Caco-2 (cell line): ENCODE results near the gene NOXA1. TPM values are rescaled to one million over a fixed set of nuclear protein-coding genes. Genes with fewer than 3 reads are reported as not detected.

Experiments
- BruUV-seq: library from RNA; stranded (reverse); fragments of 400-500 nt; replicated peaks from 2 replicates; lab custom pipeline; 2021; lab: Mats Ljungman, UMichigan
- CTCF ChIA-PET: fragments of 300-600 bp; sonication (Branson Sonifier 250); formaldehyde crosslinking; loops from one replicate; lab custom pipeline; 2022; ENCODE audit warnings: antibody characterized with exemption; lab: Charles Lee
- POLR2A ChIA-PET: fragments of 300-600 bp; sonication (Branson Sonifier 250); formaldehyde crosslinking; loops from one replicate; lab custom pipeline; 2022; ENCODE audit warnings: antibody characterized with exemption; lab: Charles Lee
- DNase-seq, 2 experiments: peaks; one replicate each; pipeline versions ENCODE4 v3.0.0 to v3.0.0-alpha.2; 2020 to 2022
- H3K27me3 ChIP-seq: replicated peaks from 2 replicates; pipeline ENCODE4 v1.6.0; 2011; ENCODE audit warnings: low read length; ENCODE audit not compliant: control insufficient read depth, insufficient read depth
- H3K36me3 ChIP-seq: 2 replicates; pipeline ENCODE4 v1.5.1; 2011; ENCODE audit warnings: low read length; ENCODE audit not compliant: control insufficient read depth, insufficient read depth
- H3K4me1 ChIP-seq: fragments of 250-450 bp; sonication (Bioruptor Pico); 2 replicates; pipeline ENCODE4 v1.5.1; 2020; ENCODE audit warnings: mild to moderate bottlenecking
- H3K4me3 ChIP-seq: 2 replicates; pipeline ENCODE4 v1.5.1; 2011; ENCODE audit warnings: low read depth, mild to moderate bottlenecking, control low read depth, low read length
- H3K9me3 ChIP-seq: fragments of 250-450 bp; sonication (Bioruptor Pico); 2 replicates; pipeline ENCODE4 v1.5.1; 2020; ENCODE audit warnings: mild to moderate bottlenecking, moderate library complexity
- H3K27ac Mint-ChIP-seq: one replicate; pipeline ENCODE4 v1.8.0; 2022; ENCODE audit warnings: mixed read lengths; ENCODE audit not compliant: unreplicated experiment
- H3K27me3 Mint-ChIP-seq: one replicate; pipeline ENCODE4 v1.8.0; 2022; ENCODE audit warnings: mixed read lengths; ENCODE audit not compliant: insufficient read depth, unreplicated experiment
- H3K36me3 Mint-ChIP-seq: one replicate; pipeline ENCODE4 v1.8.0; 2022; ENCODE audit warnings: mild to moderate bottlenecking, mixed read lengths; ENCODE audit not compliant: insufficient read depth, unreplicated experiment
- H3K4me1 Mint-ChIP-seq: one replicate; pipeline ENCODE4 v1.8.0; 2022; ENCODE audit warnings: low read depth, mixed read lengths; ENCODE audit not compliant: unreplicated experiment
- H3K4me3 Mint-ChIP-seq: one replicate; pipeline ENCODE4 v1.8.0; 2022; ENCODE audit warnings: mild to moderate bottlenecking, moderate library complexity, mixed read lengths; ENCODE audit not compliant: unreplicated experiment
- H3K9me3 Mint-ChIP-seq: one replicate; pipeline ENCODE4 v1.8.0; 2022; ENCODE audit warnings: mixed read lengths; ENCODE audit not compliant: unreplicated experiment
- intact Hi-C: fragments of 100-400 bp; cut with micrococcal nuclease; formaldehyde crosslinking; loops from one replicate; pipeline ENCODE4 v1.10.0; 2022; ENCODE audit not compliant: unreplicated experiment
- total RNA-seq: library from RNA; stranded (reverse); gene quantifications from 2 replicates; pipeline ENCODE4 v1.2.3, GENCODE V29; 2022
- TF ChIP-seq, protein P1 (sequence below), 2 experiments: fragments of 200-600 bp in 1 of 2; IDR thresholded peaks; 1 replicate in 1 of 2; 2 replicates in 1 of 2; pipeline versions ENCODE4 v1.5.1 to v1.8.0; 2011 to 2022; ENCODE audit warnings: antibody characterized with exemption in 1 of 2, control low read depth in 1 of 2, inconsistent platforms in 1 of 2, low read depth in 1 of 2, low read length in 1 of 2, mild to moderate bottlenecking in 1 of 2, moderate library complexity in 1 of 2; ENCODE audit not compliant: insufficient read depth in 1 of 2, severe bottlenecking in 1 of 2, unreplicated experiment in 1 of 2

Gene NOXA1
- total RNA-seq, 1 experiment from 2014 or later, result 8.6 TPM

DNA sequence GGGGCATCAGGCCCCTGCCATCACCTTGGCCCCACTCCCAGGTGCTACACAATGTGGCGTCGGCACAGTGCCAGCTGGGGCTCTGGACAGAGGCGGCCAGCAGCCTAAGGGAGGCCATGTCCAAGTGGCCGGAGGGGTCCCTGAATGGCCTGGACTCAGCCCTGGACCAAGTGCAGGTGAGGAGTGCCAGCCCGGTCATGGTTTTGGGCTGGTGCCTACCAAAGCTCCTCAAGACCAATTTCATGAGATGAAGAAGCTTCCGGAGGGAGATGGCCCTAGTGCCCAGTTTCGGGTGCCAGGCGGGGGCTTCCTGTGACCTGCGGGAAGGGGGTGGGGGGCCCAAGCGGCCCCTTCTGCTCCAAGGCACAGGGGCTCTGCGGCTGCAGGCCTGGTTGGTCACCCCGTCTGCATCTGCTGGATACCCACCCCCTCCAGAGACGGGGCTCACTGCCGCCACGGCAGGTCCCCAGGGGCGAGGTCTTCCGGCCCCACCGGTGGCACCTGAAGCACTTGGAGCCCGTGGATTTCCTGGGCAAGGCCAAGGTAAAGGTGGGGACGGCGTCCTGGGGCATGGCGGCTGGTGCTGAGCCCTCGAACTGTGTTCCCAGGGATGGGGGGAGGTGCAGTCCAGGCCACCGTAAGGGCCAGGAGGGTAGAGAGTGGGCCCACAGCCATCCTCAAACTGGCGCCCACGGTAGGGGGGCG lies 5.8 kb downstream of the NOXA1 start:
- TF ChIP-seq, protein P1, sequence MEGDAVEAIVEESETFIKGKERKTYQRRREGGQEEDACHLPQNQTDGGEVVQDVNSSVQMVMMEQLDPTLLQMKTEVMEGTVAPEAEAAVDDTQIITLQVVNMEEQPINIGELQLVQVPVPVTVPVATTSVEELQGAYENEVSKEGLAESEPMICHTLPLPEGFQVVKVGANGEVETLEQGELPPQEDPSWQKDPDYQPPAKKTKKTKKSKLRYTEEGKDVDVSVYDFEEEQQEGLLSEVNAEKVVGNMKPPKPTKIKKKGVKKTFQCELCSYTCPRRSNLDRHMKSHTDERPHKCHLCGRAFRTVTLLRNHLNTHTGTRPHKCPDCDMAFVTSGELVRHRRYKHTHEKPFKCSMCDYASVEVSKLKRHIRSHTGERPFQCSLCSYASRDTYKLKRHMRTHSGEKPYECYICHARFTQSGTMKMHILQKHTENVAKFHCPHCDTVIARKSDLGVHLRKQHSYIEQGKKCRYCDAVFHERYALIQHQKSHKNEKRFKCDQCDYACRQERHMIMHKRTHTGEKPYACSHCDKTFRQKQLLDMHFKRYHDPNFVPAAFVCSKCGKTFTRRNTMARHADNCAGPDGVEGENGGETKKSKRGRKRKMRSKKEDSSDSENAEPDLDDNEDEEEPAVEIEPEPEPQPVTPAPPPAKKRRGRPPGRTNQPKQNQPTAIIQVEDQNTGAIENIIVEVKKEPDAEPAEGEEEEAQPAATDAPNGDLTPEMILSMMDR (IDR thresholded peaks at IDR 0.05; ENCODE audit: insufficient read depth in 1 of 2, low read depth in 1 of 2, low read length in 1 of 2, severe bottlenecking in 1 of 2, unreplicated experiment in 1 of 2), result no peak
- Mint-ChIP-seq H3K4me1 (peaks cover 6% of the 10 kb centered on the region), H3K9me3 (no peaks in the 10 kb centered on the region), H3K27me3 (no peaks in the 10 kb centered on the region), H3K36me3 (peaks cover 9% of the 10 kb centered on the region), H3K27ac (no peak overlapping the region), H3K4me3 (no peak overlapping the region)
- CTCF ChIA-PET, result no interaction called here
- Histone ChIP-seq H3K9me3 (no peaks in the 10 kb centered on the region), H3K4me1 (peaks cover 15% of the 10 kb centered on the region), H3K36me3 (no peaks in the 10 kb centered on the region), H3K27me3 (no peaks in the 10 kb centered on the region), H3K4me3 (no peak overlapping the region)
- intact Hi-C loops, result loop anchor here (1.0 kb wide), 1 partner anchor 16 kb away; no protein-coding TSS in a partner anchor
- BruUV-seq, result no TSS peak
- POLR2A ChIA-PET, result no interaction called here
- DNase-seq, result no peak

GRCh38 chr9:137429546-137429890 lies 6.3 kb downstream of the NOXA1 start:
- Mint-ChIP-seq H3K4me3 (no peak overlapping the region), H3K36me3 (peaks cover 11% of the 10 kb centered on the region), H3K4me1 (peaks cover 4% of the 10 kb centered on the region), H3K9me3 (no peaks in the 10 kb centered on the region), H3K27me3 (no peaks in the 10 kb centered on the region), H3K27ac (no peak overlapping the region)
- Histone ChIP-seq H3K9me3 (no peaks in the 10 kb centered on the region), H3K4me1 (peaks cover 10% of the 10 kb centered on the region), H3K27me3 (no peaks in the 10 kb centered on the region), H3K4me3 (no peak overlapping the region), H3K36me3 (no peaks in the 10 kb centered on the region)
- ChIA-PET POLR2A (no interaction called here), CTCF (no interaction called here)
- no TSS peak for BruUV-seq
- intact Hi-C loops, result no loop called here
- TF ChIP-seq, protein P1 (IDR thresholded peaks at IDR 0.05; ENCODE audit: insufficient read depth in 1 of 2, low read depth in 1 of 2, low read length in 1 of 2, severe bottlenecking in 1 of 2, unreplicated experiment in 1 of 2), result no peak
- DNase-seq, result no peak

GRCh38 chr9:137429974-137430722 lies 7.0 kb downstream of the NOXA1 start:
- CTCF ChIA-PET, result interaction anchor here (0.7 kb wide), 1 partner anchor 357 kb away, joined by 4 read pairs; no protein-coding TSS in a partner anchor
- Mint-ChIP-seq H3K36me3 (peaks cover 13% of the 10 kb centered on the region), H3K9me3 (no peaks in the 10 kb centered on the region), H3K4me1 (no peaks in the 10 kb centered on the region), H3K27ac (no peak overlapping the region), H3K27me3 (no peaks in the 10 kb centered on the region), H3K4me3 (no peak overlapping the region)
- Histone ChIP-seq H3K4me3 (no peak overlapping the region), H3K9me3 (no peaks in the 10 kb centered on the region), H3K4me1 (peaks cover 3% of the 10 kb centered on the region; the same call in 1 of the 2 replicates), H3K36me3 (no peaks in the 10 kb centered on the region), H3K27me3 (no peaks in the 10 kb centered on the region)
- TF ChIP-seq, protein P1 (IDR thresholded peaks at IDR 0.05; ENCODE audit: insufficient read depth in 1 of 2, low read depth in 1 of 2, low read length in 1 of 2, severe bottlenecking in 1 of 2, unreplicated experiment in 1 of 2), result no peak
- intact Hi-C loops, result no loop called here
- BruUV-seq, result no TSS peak
- DNase-seq, result peak in 1 of 2 experiments; percentile 73
- POLR2A ChIA-PET, result no interaction called here
